Parathyroid adenoma (tissue), 2 donors: ENCODE measurements around the gene CCL26.

Source experiments
- H2AFZ ChIP-seq: fragments of 300-600 bp; sonication (generic); one replicate; pipeline ENCODE4 v1.7.0; 2017; ENCODE audit warnings: antibody characterized with exemption, mild to moderate bottlenecking
- H3K27ac ChIP-seq: fragments of 300-600 bp; sonication (generic); one replicate; pipeline ENCODE4 v1.7.0; 2017
- H3K27me3 ChIP-seq: fragments of 300-600 bp; sonication (generic); one replicate; pipeline ENCODE4 v1.7.0; 2017; ENCODE audit warnings: low read length; ENCODE audit not compliant: control insufficient read depth, insufficient read depth
- H3K36me3 ChIP-seq: fragments of 300-600 bp; sonication (generic); one replicate; pipeline ENCODE4 v1.7.0; 2017; ENCODE audit warnings: low read length; ENCODE audit not compliant: control insufficient read depth, insufficient read depth
- H3K4me1 ChIP-seq: fragments of 300-600 bp; sonication (generic); one replicate; pipeline ENCODE4 v1.7.0; 2017; ENCODE audit warnings: control low read depth
- H3K4me2 ChIP-seq: fragments of 300-600 bp; sonication (generic); one replicate; pipeline ENCODE4 v1.7.0; 2017; ENCODE audit warnings: low read length
- H3K4me3 ChIP-seq: fragments of 300-600 bp; sonication (generic); one replicate; pipeline ENCODE4 v1.7.0; 2017; ENCODE audit warnings: low read depth, low read length
- H3K79me2 ChIP-seq: fragments of 300-600 bp; sonication (generic); one replicate; pipeline ENCODE4 v1.7.0; 2017; ENCODE audit warnings: control low read depth
- H3K9ac ChIP-seq: fragments of 300-600 bp; sonication (generic); one replicate; pipeline ENCODE4 v1.7.0; 2017; ENCODE audit warnings: mild to moderate bottlenecking
- H3K9me3 ChIP-seq: fragments of 300-600 bp; sonication (generic); one replicate; pipeline ENCODE4 v1.7.0; 2017; ENCODE audit warnings: low read length; ENCODE audit not compliant: control insufficient read depth
- CTCF ChIP-seq: fragments of 300-600 bp; sonication (generic); IDR thresholded peaks from one replicate; pipeline ENCODE4 v1.7.0; 2017; ENCODE audit warnings: antibody characterized with exemption, mild to moderate bottlenecking
- donor health status: primary hyperparathyroidism.

The CCL26 gene

GRCh38 chr7:75756206-75756990 is 15.6 kb downstream of the CCL26 start:
- Histone ChIP-seq H3K9ac (no peak overlapping the region), H3K4me2 (no peak overlapping the region), H3K9me3 (no peaks in the 10 kb centered on the region), H3K4me3 (no peak overlapping the region), H2AFZ (peak overlapping the region; percentile 40), H3K4me1 (no peaks in the 10 kb centered on the region), H3K79me2 (no peaks in the 10 kb centered on the region), H3K27ac (no peak overlapping the region), H3K36me3 (no peaks in the 10 kb centered on the region), H3K27me3 (no peaks in the 10 kb centered on the region)
- no peak for TF ChIP-seq CTCF

- no peak overlapping the region for H3K27ac ChIP-seq
- H3K9ac ChIP-seq, result no peak overlapping the region
- no peaks in the 10 kb centered on the region for H3K79me2 ChIP-seq
- TF ChIP-seq CTCF, result no peak
- H3K27me3 ChIP-seq, result no peaks in the 10 kb centered on the region
- no peaks in the 10 kb centered on the region for H3K9me3 ChIP-seq
- H3K36me3 ChIP-seq, result no peaks in the 10 kb centered on the region
- H3K4me1 ChIP-seq, result no peaks in the 10 kb centered on the region
- no peak overlapping the region for H3K4me3 ChIP-seq
- no peak overlapping the region for H2AFZ ChIP-seq
- H3K4me2 ChIP-seq, result no peak overlapping the region
Observed at GRCh38 chr7:75743455-75743859, 28.6 kb downstream of the CCL26 start.

- TF ChIP-seq CTCF, result no peak
- Histone ChIP-seq H3K27me3 (no peaks in the 10 kb centered on the region), H3K4me1 (no peaks in the 10 kb centered on the region), H3K79me2 (no peaks in the 10 kb centered on the region), H2AFZ (peak overlapping the region; percentile 20), H3K4me2 (no peak overlapping the region), H3K9ac (no peak overlapping the region), H3K27ac (no peak overlapping the region), H3K36me3 (no peaks in the 10 kb centered on the region), H3K4me3 (no peak overlapping the region), H3K9me3 (no peaks in the 10 kb centered on the region)
Observed at GRCh38 chr7:75740846-75741497, 31.0 kb downstream of the CCL26 start.

GRCh38 chr7:75739796-75740672 is 32.0 kb downstream of the CCL26 start:
- H3K27ac ChIP-seq, result peak overlapping the region; percentile 77

More at GRCh38 chr7:75739796-75740672, 32.0 kb downstream of the CCL26 start:
- no peaks in the 10 kb centered on the region for H3K9me3 ChIP-seq
- no peaks in the 10 kb centered on the region for H3K36me3 ChIP-seq
- H3K4me3 ChIP-seq, result peak overlapping the region; percentile 84
- no peaks in the 10 kb centered on the region for H3K27me3 ChIP-seq
- H2AFZ ChIP-seq, result peak overlapping the region; percentile 98
- no peak for TF ChIP-seq CTCF
- no peak overlapping the region for H3K9ac ChIP-seq
- H3K4me1 ChIP-seq, result no peaks in the 10 kb centered on the region
- H3K4me2 ChIP-seq, result peak overlapping the region; percentile 98
- no peaks in the 10 kb centered on the region for H3K79me2 ChIP-seq
